Measurements from ENCODE around the gene LARGE1.

DNA sequence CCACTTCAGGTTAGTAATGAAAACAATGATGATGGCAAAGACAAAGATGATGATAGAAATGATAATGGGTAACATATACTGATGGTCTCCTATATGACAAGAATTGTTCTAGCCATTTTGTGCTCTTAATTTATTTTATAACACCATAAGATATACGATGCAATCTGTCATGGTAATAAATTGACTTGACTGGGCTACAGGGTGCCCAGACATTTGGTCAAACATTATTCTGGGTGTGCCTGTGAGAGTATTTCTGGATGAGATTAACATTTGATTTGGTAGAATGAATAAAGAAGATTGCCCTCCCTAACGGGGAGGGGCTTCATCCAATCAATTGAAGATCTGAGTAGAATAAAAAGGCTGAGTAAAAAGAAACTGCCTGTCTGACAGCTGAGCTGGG lies 237.3 kb downstream of the LARGE1 start:
- TF ChIP-seq, protein P1, sequence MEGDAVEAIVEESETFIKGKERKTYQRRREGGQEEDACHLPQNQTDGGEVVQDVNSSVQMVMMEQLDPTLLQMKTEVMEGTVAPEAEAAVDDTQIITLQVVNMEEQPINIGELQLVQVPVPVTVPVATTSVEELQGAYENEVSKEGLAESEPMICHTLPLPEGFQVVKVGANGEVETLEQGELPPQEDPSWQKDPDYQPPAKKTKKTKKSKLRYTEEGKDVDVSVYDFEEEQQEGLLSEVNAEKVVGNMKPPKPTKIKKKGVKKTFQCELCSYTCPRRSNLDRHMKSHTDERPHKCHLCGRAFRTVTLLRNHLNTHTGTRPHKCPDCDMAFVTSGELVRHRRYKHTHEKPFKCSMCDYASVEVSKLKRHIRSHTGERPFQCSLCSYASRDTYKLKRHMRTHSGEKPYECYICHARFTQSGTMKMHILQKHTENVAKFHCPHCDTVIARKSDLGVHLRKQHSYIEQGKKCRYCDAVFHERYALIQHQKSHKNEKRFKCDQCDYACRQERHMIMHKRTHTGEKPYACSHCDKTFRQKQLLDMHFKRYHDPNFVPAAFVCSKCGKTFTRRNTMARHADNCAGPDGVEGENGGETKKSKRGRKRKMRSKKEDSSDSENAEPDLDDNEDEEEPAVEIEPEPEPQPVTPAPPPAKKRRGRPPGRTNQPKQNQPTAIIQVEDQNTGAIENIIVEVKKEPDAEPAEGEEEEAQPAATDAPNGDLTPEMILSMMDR (IDR thresholded peaks at IDR 0.05; ENCODE audit: insufficient read depth, low read length, poor library complexity, severe bottlenecking): no peak
- TF ChIP-seq EZH2phosphoT487 (conservative IDR thresholded peaks at IDR 0.05; ENCODE audit: low read length): no peak

Measured in SU-DHL-6 (cell line).